ENCODE results near the gene PPP2R1A. TPM values are rescaled to one million over a fixed set of nuclear protein-coding genes. Genes with fewer than 3 reads are reported as not detected.

Gene PPP2R1A
- total and polyA plus RNA-seq, 2 of the 13 experiments (the other 11 are each of a cell fraction or from before 2014, with no cell fraction given): 86.7 to 130 TPM

- TF ChIP-seq ZNF274 (CRISPR knock-in tag; IDR thresholded peaks at IDR 0.05) (no peak), TAF1 (CRISPR knock-in tag; IDR thresholded peaks at IDR 0.05) (no peak; the same call in 1 of the 2 replicates), CHCHD3 (CRISPR knock-in tag; IDR thresholded peaks at IDR 0.05) (no peak), NAIF1 (CRISPR knock-in tag; IDR thresholded peaks at IDR 0.05; ENCODE audit: borderline replicate concordance) (peak; percentile 65; the same call in 1 of the 2 replicates), NBN (conservative IDR thresholded peaks at IDR 0.05) (no peak), SMARCC2 (IDR thresholded peaks at IDR 0.05) (no peak), DMTF1 (CRISPR knock-in tag; IDR thresholded peaks at IDR 0.05) (no peak), ZNF232 (CRISPR knock-in tag; IDR thresholded peaks at IDR 0.05; ENCODE audit: borderline replicate concordance) (no peak), ZNF878 (CRISPR knock-in tag; IDR thresholded peaks at IDR 0.05) (no peak), HOXA7 (CRISPR knock-in tag; IDR thresholded peaks at IDR 0.05) (no peak), EP300 (IDR thresholded peaks at IDR 0.05; ENCODE audit: low read depth in 2 of 2, low read length in 2 of 2) (no peak), EP300 (CRISPR knock-in tag; IDR thresholded peaks at IDR 0.05; ENCODE audit: borderline replicate concordance) (no peak), PHF21A (CRISPR knock-in tag; IDR thresholded peaks at IDR 0.05) (peak; percentile 72), ZNF121 (CRISPR knock-in tag; IDR thresholded peaks at IDR 0.05) (peak; percentile 97), ZNF567 (CRISPR knock-in tag; IDR thresholded peaks at IDR 0.05; ENCODE audit: borderline replicate concordance) (no peak), ZNF768 (CRISPR knock-in tag; IDR thresholded peaks at IDR 0.05) (no peak), ONECUT2 (CRISPR knock-in tag; IDR thresholded peaks at IDR 0.05) (no peak), ZFAT (CRISPR knock-in tag; conservative IDR thresholded peaks at IDR 0.05) (no peak), MAFF (IDR thresholded peaks at IDR 0.05; ENCODE audit: low read depth, low read length) (no peak), ARNT (IDR thresholded peaks at IDR 0.05) (no peak), ZNF136 (CRISPR knock-in tag; IDR thresholded peaks at IDR 0.05; ENCODE audit: low read depth) (0 out of 2 replicates have a peak, but pooled peaks have one; percentile 2), ZNF747 (CRISPR knock-in tag; IDR thresholded peaks at IDR 0.05; ENCODE audit: borderline replicate concordance) (0 out of 2 replicates have a peak, but pooled peaks have one; percentile 7), ZNF776 (CRISPR knock-in tag; IDR thresholded peaks at IDR 0.05) (no peak), SKIL (CRISPR knock-in tag; IDR thresholded peaks at IDR 0.05; ENCODE audit: borderline replicate concordance) (no peak), SIX4 (CRISPR knock-in tag; IDR thresholded peaks at IDR 0.05) (peak; percentile 70; the same call in 1 of the 2 replicates), MLLT10 (CRISPR knock-in tag; IDR thresholded peaks at IDR 0.05) (no peak), ZNF790 (CRISPR knock-in tag; IDR thresholded peaks at IDR 0.05; ENCODE audit: borderline replicate concordance) (no peak)
These were observed 774 bp upstream of the PPP2R1A start (continued) for GRCh38 chr19:52188822-52189734.

Data from HepG2 (cell line).